Activated naive CD8-positive, alpha-beta T cell treated with anti-CD3 and anti-CD28 coated beads, Interleukin-2, amount 50 U/mL, for 24 hours (primary cell): ENCODE measurements around the gene PSG3.
"Not testable (repeated sequence)": the region's sequence is repeated elsewhere in the genome, so short reads cannot be mapped to it uniquely, and the experiment has no call there.

ENCODE experiments used
- ATAC-seq: fragments of 150-1000 bp; cut with Tn5 transposase; one replicate; pipeline ENCODE4 v1.10.0; 2021
- DNase-seq: peaks from one replicate; pipeline ENCODE4 v3.0.0; 2021
- H3K27ac Mint-ChIP-seq: one replicate; pipeline ENCODE4 v1.8.0; 2021; ENCODE audit warnings: mild to moderate bottlenecking, mixed read lengths
- H3K27me3 Mint-ChIP-seq: one replicate; pipeline ENCODE4 v1.8.0; 2021; ENCODE audit warnings: mixed read lengths
- H3K36me3 Mint-ChIP-seq: one replicate; pipeline ENCODE4 v1.8.0; 2021; ENCODE audit warnings: low read depth, mixed read lengths
- H3K4me1 Mint-ChIP-seq: one replicate; pipeline ENCODE4 v1.8.0; 2021; ENCODE audit warnings: mixed read lengths
- H3K4me3 Mint-ChIP-seq: one replicate; pipeline ENCODE4 v1.8.0; 2021; ENCODE audit warnings: mild to moderate bottlenecking, moderate library complexity, mixed read lengths
- H3K9me3 Mint-ChIP-seq: one replicate; pipeline ENCODE4 v1.8.0; 2021; ENCODE audit warnings: mixed read lengths

The PSG3 gene

GRCh38 chr19:42740381-42740780 lies at the start of gene PSG3:
PSG3 (minus strand) TSS chr19:42740481; CDS start chr19:42740384, 97 bp downstream.
- not testable (repeated sequence) for H3K27ac Mint-ChIP-seq, H3K9me3 Mint-ChIP-seq, DNase-seq, ATAC-seq, H3K36me3 Mint-ChIP-seq, H3K4me3 Mint-ChIP-seq, H3K4me1 Mint-ChIP-seq
- H3K27me3 Mint-ChIP-seq: peaks cover 16% of the 10 kb centered on the region

DNA sequence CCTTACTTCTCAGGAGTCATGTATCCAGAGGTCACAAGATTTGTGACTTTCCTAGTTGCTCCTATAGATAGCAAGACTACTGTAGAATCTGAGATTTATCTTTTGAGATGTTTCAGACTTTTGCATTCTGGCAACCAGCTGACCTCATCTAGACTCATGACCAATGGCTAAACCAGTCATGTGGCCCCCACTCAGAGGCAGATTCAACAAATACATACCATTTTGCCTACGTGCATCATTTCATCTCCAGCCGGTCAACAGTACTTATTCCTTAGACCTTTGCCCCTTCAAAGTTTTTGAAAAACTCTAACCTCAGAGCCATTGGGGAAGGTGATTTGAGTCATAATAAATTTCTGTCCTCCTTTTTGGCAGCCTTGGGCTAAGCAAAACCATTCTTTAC lies 48.5 kb upstream of the PSG3 start:
- ATAC-seq, DNase-seq, H3K27ac Mint-ChIP-seq, H3K4me3 Mint-ChIP-seq, H3K36me3 Mint-ChIP-seq, H3K4me1 Mint-ChIP-seq, H3K27me3 Mint-ChIP-seq: not testable (repeated sequence)
- H3K9me3 Mint-ChIP-seq: peaks cover 19% of the 10 kb centered on the region

- not testable (repeated sequence) for H3K4me1 Mint-ChIP-seq, H3K4me3 Mint-ChIP-seq, ATAC-seq, DNase-seq, H3K27me3 Mint-ChIP-seq, H3K9me3 Mint-ChIP-seq, H3K36me3 Mint-ChIP-seq, H3K27ac Mint-ChIP-seq
Observed at GRCh38 chr19:42787766-42788165, 47.5 kb upstream of the PSG3 start.

- H3K9me3 Mint-ChIP-seq, H3K27ac Mint-ChIP-seq, H3K36me3 Mint-ChIP-seq, ATAC-seq, H3K4me1 Mint-ChIP-seq, H3K4me3 Mint-ChIP-seq: not testable (repeated sequence)
- peak; percentile 52 for DNase-seq
- peaks cover 22% of the 10 kb centered on the region for H3K27me3 Mint-ChIP-seq
Observed at GRCh38 chr19:42776750-42777612, 36.7 kb upstream of the PSG3 start.

DNA sequence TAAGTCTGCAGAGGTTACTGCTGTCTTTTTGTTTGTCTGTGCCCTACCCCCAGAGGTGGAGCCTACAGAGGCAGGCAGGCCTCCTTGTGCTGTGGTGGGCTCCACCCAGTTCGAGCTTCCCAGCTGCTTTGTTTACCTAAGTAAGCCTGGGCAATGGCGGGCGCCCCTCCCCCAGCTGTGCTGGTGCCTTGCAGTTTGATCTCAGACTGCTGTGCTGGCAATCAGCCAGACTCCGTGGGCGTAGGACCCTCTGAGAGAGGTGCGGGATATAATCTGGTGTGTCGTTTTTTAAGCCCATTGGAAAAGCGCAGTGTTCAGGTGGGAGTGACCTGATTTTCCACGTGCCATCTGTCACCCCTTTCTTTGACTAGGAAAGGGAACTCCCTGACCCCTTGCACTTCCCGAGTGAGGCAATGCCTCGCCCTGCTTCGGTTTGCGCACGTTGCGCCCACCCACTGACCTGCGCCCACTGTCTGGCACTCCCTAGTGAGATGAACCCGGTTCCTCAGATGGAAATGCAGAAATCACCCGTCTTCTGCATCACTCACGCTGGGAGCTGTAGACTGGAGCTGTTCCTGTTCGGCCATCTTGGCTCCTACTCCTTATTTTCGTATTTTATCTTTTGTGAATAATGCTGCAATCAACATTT lies 34.4 kb upstream of the PSG3 start:
- H3K9me3 Mint-ChIP-seq, H3K27ac Mint-ChIP-seq, H3K4me1 Mint-ChIP-seq, DNase-seq, H3K4me3 Mint-ChIP-seq, ATAC-seq, H3K36me3 Mint-ChIP-seq: not testable (repeated sequence)
- H3K27me3 Mint-ChIP-seq: peaks cover 16% of the 10 kb centered on the region

DNA sequence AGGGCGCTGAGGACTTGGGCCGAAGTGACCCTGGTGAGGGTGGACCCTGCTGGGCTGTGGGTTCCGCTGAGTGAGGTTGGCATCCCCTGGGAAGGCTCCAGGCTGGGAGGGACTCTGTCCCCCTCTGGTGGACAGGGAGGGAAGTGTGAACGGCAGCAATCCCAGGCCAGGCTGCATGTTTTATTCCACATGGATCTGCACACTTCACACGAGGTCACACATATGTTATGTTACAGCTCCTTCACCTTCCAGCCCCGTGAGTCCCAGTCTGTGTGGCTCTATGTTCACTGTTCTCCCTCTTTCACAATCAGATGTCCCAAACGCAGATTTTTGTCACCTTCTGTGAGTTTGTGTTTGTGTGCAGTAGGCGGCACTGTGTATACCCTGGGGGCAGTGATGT lies 27.0 kb upstream of the PSG3 start:
- not testable (repeated sequence) for H3K4me1 Mint-ChIP-seq, H3K4me3 Mint-ChIP-seq, H3K27me3 Mint-ChIP-seq, H3K27ac Mint-ChIP-seq, DNase-seq, H3K9me3 Mint-ChIP-seq, ATAC-seq, H3K36me3 Mint-ChIP-seq

DNA sequence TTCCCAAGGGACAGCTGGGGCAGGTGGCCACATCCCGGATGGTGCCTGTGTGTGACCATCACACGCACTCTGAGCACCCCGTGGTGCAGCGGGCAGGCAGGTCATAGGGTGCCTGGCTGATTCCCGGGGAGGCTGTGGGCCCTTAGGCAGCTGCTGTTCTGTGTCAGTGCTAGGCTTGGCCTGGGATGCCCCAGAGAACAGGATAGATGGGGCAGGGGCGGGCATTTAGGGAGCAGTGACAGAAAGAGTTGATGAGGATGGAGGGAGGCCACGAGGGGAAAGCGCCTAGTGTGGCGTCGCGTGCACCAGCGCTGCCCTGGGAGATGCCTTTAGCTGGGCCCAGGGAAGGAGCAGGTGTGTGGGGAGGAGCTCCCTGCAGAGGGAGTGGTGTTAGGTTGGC lies 26.6 kb upstream of the PSG3 start:
- not testable (repeated sequence) for H3K27me3 Mint-ChIP-seq, H3K27ac Mint-ChIP-seq, H3K36me3 Mint-ChIP-seq, H3K9me3 Mint-ChIP-seq, H3K4me1 Mint-ChIP-seq, ATAC-seq, H3K4me3 Mint-ChIP-seq, DNase-seq

DNA sequence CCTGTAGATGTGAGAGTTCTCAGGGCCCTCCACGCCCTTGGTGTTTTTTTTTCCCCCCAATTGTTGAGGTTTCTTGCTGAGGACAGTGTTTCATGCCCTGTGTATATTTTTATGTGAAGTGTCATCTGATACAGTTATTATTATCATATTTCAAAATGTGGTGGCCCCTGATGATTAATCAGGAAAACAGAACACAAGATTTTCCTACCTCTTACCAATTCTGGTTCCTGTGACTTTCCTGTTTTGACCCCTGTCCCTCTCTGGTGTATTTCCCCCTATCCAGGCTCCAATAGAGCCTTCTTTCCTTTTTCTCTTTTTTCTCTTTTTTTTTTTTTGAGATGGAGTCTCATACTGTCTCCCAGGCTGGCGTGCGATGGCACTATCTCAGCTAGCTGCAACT lies 24.6 kb upstream of the PSG3 start:
- Mint-ChIP-seq H3K9me3 (no peaks in the 10 kb centered on the region), H3K4me3 (no peak overlapping the region), H3K27me3 (peaks cover 10% of the 10 kb centered on the region), H3K27ac (no peak overlapping the region), H3K4me1 (peaks cover 6% of the 10 kb centered on the region), H3K36me3 (no peaks in the 10 kb centered on the region)
- no peak for DNase-seq
- ATAC-seq: no peak

DNA sequence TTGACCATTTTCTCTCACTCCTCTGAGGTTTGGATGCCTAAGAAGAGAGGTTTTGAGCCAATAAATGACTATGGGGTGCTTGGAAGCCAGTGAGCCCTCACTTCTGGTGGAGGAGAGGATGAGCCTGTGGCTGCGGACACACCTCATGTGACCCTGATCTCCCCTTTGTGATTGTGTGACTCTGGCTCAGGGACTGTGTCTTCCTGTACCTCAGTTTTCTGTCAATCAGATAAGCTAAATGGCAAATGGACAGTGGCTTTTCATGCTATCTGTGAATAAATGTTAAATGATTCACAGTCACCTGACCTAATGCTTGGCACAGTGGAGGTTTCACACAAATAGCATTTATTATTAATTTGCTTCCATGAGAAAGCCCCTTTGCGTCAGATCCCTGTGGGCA lies 22.5 kb upstream of the PSG3 start:
- DNase-seq (no peak), ATAC-seq (no peak)
- Mint-ChIP-seq H3K36me3 (no peaks in the 10 kb centered on the region), H3K4me3 (no peak overlapping the region), H3K27ac (no peak overlapping the region), H3K9me3 (no peaks in the 10 kb centered on the region), H3K27me3 (peaks cover 8% of the 10 kb centered on the region), H3K4me1 (peaks cover 6% of the 10 kb centered on the region)

DNA sequence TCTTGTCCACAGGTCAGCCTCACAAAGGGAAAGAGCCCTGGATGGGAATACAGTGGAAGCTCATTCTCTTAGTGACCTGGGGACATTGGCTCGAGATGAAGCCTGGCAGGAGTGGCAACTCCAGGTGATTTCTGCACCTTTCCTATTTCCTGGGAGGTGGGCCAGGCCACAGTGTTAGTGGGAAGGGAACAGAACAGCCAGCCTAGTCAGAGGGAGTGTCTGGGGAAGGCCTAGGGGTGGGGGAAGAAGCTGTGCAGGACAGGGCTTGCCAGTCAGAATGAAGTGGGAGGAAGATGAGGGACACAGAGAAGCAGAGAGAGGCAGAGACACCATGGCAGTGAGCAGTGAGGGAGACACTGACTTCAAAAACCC lies 21.6 kb upstream of the PSG3 start:
- not testable (repeated sequence) for H3K9me3 Mint-ChIP-seq, H3K36me3 Mint-ChIP-seq, H3K27ac Mint-ChIP-seq, ATAC-seq, H3K4me3 Mint-ChIP-seq, DNase-seq, H3K4me1 Mint-ChIP-seq, H3K27me3 Mint-ChIP-seq

DNA sequence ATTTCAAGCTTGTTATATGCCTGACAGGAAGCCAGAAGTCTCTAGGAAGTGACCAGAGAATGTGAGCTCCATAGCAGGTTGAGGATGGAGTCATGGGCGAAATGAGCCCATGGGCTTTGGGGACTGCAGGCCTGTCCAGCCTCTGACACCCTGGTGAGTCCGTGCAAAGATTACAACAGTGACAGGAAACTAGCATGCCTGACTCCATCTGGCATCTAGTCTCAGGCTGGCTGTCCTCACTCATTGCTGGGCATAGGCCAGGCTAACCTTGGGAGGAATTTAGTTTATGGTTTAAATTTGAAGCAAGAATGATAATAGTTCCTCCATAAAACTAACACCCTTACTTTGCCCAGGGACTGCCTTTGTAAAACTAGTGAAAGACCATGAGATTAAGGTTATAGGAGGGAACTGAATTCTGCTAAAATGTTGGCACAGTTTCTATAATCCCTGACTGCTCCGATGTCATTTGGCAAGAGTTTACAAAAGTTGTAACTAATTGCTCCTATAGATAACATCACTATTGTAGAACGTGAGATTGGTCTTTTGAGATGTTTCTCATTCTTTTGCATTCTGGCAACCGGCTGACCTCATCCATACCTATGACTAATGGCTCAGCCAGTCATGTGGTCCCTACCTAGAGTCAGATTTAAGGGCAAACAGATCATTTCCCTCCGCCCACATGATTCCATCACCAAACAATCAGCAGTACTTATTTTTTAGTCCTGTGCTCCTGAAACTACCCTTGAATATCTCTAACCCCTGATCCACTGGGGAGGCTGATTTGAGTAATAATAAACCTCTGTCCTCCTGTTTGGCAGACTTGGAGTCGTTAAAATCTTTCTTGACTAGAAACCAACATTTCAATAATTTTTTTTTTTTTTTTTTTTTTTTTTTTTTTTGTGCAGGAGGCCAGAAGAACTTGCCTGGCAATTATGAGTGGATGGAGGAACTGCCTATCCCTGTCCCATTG lies 21.0 kb upstream of the PSG3 start:
- not testable (repeated sequence) for H3K36me3 Mint-ChIP-seq, H3K9me3 Mint-ChIP-seq, H3K4me1 Mint-ChIP-seq, H3K4me3 Mint-ChIP-seq, ATAC-seq, DNase-seq, H3K27ac Mint-ChIP-seq, H3K27me3 Mint-ChIP-seq

GRCh38 chr19:42758667-42759066 lies 18.4 kb upstream of the PSG3 start:
- not testable (repeated sequence) for H3K4me3 Mint-ChIP-seq, H3K9me3 Mint-ChIP-seq, ATAC-seq, H3K27ac Mint-ChIP-seq, H3K36me3 Mint-ChIP-seq, H3K4me1 Mint-ChIP-seq, DNase-seq, H3K27me3 Mint-ChIP-seq

DNA sequence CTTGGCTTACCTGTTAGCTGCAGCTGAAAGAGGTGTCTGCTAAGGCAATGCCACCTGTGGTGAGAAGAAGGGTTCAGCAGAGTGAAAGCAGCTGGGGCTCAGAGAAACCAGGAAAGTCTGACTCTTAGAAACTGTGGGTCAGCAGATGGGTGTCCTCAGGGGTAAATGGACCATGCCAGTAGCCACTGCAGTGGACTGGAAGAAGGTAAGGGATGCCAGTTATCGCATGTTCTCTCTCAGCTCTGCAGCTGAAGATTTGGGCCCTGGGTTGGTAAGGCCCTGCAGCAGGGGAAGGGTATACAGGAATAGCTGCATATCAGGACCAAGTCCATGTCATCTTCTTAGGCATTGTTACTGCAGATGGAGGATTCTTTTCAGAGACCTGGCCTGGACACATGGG lies 12.0 kb upstream of the PSG3 start:
- H3K4me3 Mint-ChIP-seq, H3K36me3 Mint-ChIP-seq, H3K27me3 Mint-ChIP-seq, DNase-seq, H3K9me3 Mint-ChIP-seq, H3K4me1 Mint-ChIP-seq, ATAC-seq, H3K27ac Mint-ChIP-seq: not testable (repeated sequence)

- not testable (repeated sequence) for H3K36me3 Mint-ChIP-seq, H3K4me1 Mint-ChIP-seq, H3K27ac Mint-ChIP-seq, H3K4me3 Mint-ChIP-seq, H3K9me3 Mint-ChIP-seq, ATAC-seq
- peaks cover 17% of the 10 kb centered on the region for H3K27me3 Mint-ChIP-seq
- peak; percentile 12 for DNase-seq
Observed at GRCh38 chr19:42741726-42742607, 1.7 kb upstream of the PSG3 start.
